Measurements from ENCODE around the gene TSEN2.
A peak's percentile ranks its signal among the peaks of the same experiment; 100 is the strongest.
"Not testable (repeated sequence)": the region's sequence is repeated elsewhere in the genome, so short reads cannot be mapped to it uniquely, and the experiment has no call there.

The TSEN2 gene

GRCh38 chr3:12472000-12472610, 12.2 kb upstream of the TSEN2 start:
- DNase-seq (ENCODE audit: low spot score) = no peak

GRCh38 chr3:12472796-12473195, 11.5 kb upstream of the TSEN2 start:
- no peak for DNase-seq (ENCODE audit: low spot score)

DNA sequence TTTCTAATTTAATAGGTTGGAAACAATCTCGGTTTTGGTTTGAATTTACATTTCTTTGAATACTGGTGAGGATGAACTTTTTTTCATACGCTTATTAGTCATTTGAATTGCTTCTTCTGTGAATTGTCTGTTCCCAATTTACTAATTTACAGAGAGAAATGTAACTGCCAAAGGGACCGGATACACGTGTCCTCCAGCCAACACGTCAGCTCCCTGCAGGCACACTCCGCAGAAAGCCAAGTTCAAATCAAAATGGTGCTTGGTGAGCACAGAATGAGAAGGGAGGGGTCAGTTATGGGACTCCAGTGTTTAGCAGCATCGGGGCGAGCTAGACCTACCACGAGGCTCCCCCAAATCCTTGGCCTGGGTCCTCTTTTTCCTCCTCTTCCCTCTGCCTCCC, 10.8 kb upstream of the TSEN2 start:
- no peak for DNase-seq (ENCODE audit: low spot score)

- no peak for DNase-seq (ENCODE audit: low spot score)
These were observed 7.9 kb upstream of the TSEN2 start for GRCh38 chr3:12476238-12476897.

GRCh38 chr3:12477256-12477655, 7.0 kb upstream of the TSEN2 start:
- DNase-seq (ENCODE audit: low spot score) = no peak

DNA sequence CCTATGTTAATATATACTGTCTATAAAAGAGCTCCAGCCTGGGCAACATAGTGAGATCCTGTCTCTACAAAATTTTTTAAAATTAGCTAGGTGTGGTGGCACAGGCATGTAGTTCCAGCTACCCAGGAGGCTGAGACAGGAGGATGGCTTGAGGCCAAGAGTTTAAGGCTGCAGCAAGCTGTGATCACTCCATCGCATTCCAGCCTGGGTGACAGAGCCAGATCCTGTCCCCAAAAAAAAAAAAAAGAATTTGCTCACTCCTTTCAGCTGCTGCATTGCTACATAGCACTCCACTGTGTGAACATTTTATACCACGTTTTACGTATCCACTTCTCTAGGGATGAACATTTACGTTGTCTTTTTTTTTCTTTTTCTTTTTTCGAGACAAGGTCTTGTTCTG, 6.0 kb upstream of the TSEN2 start:
- no peak for DNase-seq (ENCODE audit: low spot score)

DNA sequence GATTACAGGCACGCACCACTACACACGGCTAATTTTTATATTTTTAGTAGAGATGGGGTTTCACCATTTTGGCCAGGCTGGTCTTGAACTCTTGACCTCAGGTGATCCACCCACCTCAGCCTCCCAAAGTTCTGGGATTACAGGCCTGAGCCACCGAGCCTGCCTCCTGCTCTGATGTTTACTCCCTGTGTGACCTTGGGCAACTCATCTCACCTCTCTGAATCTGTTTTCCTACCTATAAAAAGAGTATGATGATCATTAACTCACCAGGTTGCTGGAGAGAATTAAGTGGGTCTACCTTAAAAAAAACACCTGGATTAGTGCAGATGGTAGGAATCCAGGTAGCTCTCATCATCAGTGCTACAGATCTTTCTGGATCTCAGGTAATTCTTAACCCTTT, 5.1 kb upstream of the TSEN2 start:
- not testable (repeated sequence) for DNase-seq (ENCODE audit: low spot score)

- peak; percentile 32 for DNase-seq (ENCODE audit: low spot score)
These were observed 4.3 kb upstream of the TSEN2 start for GRCh38 chr3:12479919-12480427.

GRCh38 chr3:12483410-12483809, 870 bp upstream of the TSEN2 start:
- DNase-seq (ENCODE audit: low spot score) = peak; percentile 19

DNA sequence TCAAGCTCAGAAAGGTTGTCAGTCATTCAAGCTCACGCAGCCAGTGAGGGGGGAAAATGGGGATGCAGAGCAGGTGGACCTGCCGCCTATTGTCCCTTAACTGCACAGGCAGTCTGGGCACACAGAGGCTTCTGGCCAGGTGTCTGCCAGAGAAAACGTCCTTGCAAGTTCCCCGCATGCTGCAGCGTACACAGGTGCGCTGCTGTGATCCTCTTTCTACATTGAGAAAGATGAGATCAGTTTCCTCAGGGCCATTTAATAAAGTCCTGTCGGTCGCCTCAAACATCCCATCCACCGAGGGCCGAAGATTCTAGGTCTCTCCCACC, 445 bp upstream of the TSEN2 start:
- no peak for DNase-seq (ENCODE audit: low spot score)

DNA sequence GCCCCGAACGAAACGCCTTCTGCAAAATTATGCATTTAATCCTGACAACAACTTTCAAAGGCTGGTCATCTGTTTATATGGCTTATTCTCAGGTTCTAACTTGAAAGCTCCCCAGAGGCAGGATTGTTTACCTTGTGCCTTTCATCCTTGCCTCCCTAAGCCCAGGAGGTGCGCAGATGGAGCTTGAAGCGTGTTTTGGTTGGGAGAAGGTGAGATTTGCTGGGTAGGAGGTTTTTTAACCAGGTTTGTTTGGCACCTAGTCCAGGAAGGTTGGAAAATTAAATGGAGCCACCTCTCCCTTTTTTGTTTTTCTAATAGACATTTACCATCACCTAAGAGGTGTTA, 675 bp downstream of the TSEN2 start:
- no peak for DNase-seq (ENCODE audit: low spot score)

DNA sequence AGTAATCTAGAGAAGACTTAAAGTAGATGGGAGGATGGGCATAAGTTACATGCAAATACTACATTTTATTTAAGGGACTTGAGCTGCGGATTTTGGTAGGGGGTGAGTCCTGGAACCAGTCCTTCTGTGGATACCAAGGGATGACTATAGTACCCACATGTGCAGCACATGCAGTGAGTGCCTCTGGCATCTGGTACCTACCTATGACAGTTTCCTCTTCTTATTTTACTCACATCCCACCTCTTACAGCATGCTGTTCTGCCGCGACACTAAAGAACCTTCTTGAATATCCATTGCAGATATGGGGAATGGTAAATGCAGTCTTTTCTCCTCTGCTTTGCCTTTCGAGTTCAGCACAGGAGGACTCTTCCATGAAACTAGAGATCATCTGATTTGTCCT, 1.7 kb downstream of the TSEN2 start:
- no peak for DNase-seq (ENCODE audit: low spot score)

DNA sequence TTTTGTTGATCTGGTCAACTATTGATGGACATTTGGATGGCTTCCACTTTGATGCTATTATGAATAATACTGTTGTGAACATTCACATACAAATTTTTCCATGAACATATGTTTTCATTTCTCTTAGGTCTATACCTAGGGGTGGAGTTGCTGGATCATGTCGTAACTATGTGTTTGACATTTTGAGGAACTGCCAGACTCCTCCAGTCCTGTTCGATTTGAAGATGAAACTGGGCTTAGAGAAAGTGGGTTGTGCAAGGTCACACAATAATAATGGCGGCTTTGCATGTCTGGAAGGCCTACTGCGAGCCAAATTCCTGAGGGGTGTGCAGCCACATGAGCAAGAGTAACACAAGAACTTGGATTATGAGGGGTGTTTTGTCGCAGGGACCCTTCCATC, 2.6 kb downstream of the TSEN2 start:
- no peak for DNase-seq (ENCODE audit: low spot score)

DNA sequence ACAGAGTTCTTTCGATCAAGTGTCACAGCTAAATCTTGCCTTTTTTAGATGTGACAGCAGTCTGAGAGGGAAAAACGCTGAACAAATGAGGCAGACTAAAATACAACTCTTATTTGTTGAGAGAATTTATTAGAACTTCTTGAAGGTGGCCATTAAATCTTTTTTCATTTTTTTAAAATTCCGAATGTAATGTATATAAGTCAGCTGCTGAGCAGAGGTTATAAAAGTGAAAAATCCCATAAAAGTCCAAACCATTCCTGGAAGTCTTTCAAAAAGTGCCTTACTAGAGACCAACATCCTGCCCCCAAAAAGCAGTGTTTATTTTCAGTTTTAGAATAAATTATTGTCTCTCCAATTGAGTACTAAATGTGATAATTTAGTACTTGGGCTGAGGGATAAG, 3.1 kb downstream of the TSEN2 start:
- DNase-seq (ENCODE audit: low spot score) = no peak

- no peak for DNase-seq (ENCODE audit: low spot score)
These were observed 3.5 kb downstream of the TSEN2 start for GRCh38 chr3:12487786-12488185.

DNA sequence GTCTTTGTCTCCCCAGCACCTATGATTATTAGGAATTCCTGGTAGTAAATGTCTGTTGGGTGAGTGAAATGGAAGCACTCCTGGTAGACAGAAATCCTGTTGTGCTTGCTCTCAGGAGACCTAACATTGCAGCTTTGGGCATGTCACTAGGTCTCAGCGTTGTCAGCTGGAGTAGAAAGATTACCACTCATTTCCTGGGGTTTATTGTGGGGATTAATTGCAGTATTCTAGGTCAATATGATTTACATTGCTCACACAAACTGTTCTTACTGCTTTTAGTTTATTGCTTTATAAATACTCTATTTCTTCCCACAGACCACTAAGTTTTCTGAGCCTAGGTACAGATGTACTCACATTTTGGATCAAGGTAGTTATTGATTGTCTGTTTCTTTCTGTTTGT, 5.1 kb downstream of the TSEN2 start:
- no peak for DNase-seq (ENCODE audit: low spot score)

- no peak for DNase-seq (ENCODE audit: low spot score)
These were observed 5.6 kb downstream of the TSEN2 start for GRCh38 chr3:12489832-12490231.

GRCh38 chr3:12490547-12490946, 6.3 kb downstream of the TSEN2 start:
- DNase-seq (ENCODE audit: low spot score) = no peak

DNA sequence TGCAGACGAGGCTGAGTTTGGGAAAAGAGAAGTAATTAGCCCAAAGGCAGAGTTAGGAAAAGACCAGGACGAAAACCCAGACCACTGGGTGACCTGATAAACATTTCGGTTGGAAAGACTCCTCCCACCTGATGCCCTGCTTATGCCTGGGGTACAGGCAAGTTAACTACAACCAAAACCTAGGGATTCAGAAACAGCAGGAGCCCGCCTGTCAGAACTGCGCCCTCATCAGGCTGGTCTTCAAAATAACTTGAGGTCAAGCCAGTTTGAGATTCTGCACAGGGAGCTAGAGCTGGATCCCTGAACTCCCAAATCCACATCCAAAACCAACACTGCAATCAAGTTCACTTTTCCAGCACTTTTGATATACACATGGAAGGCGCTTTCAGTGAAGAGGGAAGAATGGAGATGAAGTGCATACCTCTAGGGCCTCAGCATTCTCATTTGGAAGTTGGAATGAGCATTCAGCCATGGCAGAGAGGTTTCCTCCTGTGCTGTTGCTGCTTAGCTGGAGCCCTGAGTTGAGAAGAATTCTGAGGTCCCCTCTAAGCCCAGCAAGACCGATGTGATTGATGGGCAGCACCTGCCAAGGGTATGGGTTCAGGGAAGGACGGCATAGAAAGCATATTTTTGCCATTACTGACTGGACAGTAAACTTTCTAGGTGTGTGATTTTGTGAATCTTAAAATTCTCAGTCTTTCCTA, 11.6 kb downstream of the TSEN2 start:
- no peak for DNase-seq (ENCODE audit: low spot score)

DNA sequence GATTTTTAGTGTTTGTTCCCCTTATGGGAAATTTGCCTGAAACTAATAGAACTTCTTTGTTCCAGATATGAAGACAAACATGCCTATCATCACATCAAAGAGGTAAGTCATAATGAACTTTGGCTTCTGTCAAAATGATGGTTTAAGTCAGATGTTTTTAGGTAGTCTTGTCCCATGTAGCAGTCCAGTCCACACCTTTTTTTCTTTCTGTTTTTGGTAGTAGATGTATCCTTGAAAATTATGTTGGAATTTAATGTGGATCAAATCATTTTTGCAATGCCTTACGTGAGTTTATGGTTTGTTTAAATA, 12.1 kb downstream of the TSEN2 start:
- no peak for DNase-seq (ENCODE audit: low spot score)

DNA sequence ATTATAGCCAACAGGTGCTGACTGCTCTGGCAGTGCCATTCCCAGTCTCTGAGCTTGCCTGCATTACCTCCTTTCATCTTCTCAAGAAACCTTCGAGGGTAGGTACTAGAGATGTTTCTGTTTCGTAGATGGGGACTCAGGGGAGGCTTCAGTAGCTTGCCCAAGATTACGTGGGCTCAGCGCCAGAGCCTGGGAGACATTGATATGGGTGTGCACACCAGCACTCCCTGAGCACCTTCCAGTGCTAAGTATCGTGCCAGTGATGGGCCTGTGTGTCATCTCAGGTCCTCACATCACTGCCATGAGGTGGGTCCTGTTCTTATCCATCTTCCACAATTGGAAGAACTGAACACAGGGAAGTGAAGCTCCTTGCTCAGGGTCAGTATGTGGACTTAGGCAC, 15.2 kb downstream of the TSEN2 start:
- peak; percentile 17 for DNase-seq (ENCODE audit: low spot score)

DNA sequence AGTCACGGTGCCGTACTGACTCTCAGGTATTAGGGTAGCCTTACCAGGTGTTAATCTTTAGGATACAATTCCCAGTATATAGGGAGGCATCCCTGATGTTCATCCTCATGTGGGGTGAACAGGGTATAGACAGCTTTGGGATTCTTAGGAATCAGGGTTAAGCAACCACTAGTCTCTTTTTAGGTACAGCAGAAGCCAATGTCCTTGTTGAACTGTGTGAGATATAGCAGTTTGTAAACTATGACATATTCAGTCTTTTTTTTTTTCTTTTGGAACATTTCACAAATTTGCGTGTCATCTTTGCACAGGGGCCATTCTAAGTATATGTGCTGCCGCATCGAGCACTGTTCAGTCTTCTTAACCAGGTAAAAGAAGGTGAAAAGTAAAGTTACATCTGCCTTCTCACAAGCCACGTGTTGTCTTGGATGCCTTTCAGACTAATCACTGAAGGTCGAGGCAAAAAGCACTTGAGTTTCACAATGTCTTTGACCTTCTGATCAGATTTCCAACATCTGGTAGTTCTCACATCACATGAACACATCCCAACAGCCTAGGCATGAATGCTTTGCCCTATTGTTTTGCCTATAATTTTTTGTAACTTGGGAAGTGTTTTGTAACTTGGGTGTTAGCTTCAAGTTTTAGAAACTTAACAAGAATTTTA, 17.2 kb downstream of the TSEN2 start:
- no peak for DNase-seq (ENCODE audit: low spot score)

All from hematopoietic multipotent progenitor cell treated with erythropoietin and hydrocortisone succinate and interleukin-3 and kit ligand, for 17 days (in vitro differentiated cells).